HG03432 (cell line): ENCODE measurements around the gene FAM110C.

Experiments used
- ATAC-seq: cut with Tn5 transposase; IDR thresholded peaks from one replicate; pipeline ENCODE4 v1.9.1; 2021; ENCODE audit warnings: mild to moderate bottlenecking, moderate library complexity; ENCODE audit not compliant: unreplicated experiment

FAM110C gene

DNA sequence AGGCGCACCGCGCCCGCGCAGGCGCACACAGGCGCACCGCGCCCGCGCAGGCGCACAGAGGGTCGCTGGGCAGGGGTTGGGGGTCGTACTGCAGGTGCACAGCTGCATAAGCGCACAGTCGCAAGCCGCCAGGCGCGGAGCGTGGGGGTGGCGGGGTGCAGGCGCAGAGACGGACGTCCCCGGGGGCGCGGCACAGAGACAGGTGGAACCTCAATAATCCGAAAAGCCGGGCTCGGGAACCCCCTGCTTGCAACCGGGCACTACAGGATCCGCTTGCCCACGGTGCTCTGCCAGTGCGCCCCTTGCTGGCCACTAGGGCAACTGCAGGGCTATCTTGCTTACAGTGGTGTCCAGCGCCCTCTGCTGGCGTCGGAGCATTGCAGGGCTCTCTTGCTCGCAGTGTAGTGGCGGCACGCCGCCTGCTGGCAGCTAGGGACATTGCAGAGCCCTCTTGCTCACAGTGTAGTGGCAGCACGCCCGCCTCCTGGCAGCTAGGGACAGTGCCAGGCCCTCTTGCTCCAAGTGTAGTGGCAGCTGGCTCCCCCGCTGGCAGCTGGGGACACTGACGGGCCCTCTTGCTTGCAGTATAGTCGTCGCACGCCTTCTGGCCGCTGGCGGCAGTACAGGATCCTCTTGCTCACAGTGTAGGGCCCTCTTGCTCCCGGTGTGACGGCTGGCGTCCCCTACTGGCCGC is 34.9 kb downstream of the FAM110C start:
- ATAC-seq = no peak

DNA sequence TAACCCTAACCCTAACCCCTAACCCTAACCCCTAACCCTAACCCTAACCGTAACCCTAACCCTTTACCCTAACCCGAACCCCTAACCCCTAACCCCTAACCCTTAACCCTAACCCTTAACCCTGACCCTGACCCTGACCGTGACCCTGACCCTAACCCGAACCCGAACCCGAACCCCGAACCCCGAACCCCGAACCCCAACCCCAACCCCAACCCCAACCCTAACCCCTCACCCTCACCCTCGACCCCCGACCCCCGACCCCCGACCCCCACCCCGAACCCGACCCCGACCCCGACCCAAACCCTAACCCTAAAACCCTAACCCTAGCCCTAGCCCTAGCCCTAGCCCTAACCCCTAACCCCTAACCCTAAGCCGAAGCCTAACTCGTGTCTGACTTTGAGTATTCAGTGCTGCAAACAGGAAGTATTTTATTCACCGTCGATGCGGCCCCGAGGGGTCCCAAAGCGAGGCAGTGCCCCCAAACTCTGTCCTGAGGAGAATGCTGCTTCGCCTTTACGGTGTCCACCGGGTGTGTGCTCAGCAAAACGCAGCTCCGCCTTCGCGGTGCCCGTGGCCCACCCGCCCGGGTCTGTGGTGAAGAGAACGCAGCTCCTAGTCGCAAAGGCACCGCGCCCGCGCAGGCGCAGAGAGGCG is 36.0 kb downstream of the FAM110C start:
- no peak for ATAC-seq
